Activated CD4-positive, alpha-beta T cell treated with anti-CD3 and anti-CD28 coated beads, Interleukin-2, Interleukin-4, amounts not matched to agents 100 ng/mL and 50 ng/mL, durations not matched to agents 16 hours and 8 hours (primary cell): ENCODE data around the gene CELF2.
A peak's percentile ranks its signal among the peaks of the same experiment; 100 is the strongest.
"Not testable (repeated sequence)": the region's sequence is repeated elsewhere in the genome, so short reads cannot be mapped to it uniquely, and the experiment has no call there.

Experiments used
- DNase-seq: peaks from one replicate; pipeline ENCODE4 v3.0.0-alpha.2; 2020; ENCODE audit warnings: low spot score

The CELF2 gene

GRCh38 chr10:11176746-11177145 is 159.1 kb downstream of the CELF2 start:
- DNase-seq: peak; percentile 87

- DNase-seq: no peak
Observed at GRCh38 chr10:11177381-11177780, 159.7 kb downstream of the CELF2 start.

DNA sequence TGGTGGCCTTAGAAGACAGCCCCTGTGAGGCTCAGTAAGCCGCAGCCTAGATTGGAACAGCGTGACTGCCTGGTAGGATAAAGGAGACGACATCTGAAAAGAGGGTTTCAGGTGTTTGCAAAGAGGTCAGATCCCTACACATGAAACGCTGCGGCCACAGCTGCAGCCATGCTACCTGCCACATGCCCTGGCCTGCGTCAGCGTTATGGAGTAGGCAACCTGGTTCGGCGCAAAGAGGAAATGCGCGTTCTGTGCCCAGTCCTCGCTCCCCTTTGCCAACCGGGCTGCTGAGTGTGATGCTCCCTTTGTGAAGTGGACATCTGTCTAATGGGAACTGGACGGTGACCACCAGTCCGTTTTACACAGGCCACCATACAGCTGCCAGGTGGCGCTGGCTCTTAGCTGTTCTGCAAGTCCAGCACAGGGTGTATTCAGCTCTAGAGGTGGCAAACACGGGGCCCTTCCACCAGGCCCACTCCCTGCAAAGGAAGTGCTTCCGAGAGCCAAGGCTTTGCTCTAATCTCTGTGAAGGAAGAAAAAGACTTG is 160.3 kb downstream of the CELF2 start:
- DNase-seq: peak; percentile 68

- peak; percentile 96 for DNase-seq
Observed at GRCh38 chr10:11178606-11179515, 161.2 kb downstream of the CELF2 start.

GRCh38 chr10:11179516-11180105 is 161.9 kb downstream of the CELF2 start:
- DNase-seq: no peak

DNA sequence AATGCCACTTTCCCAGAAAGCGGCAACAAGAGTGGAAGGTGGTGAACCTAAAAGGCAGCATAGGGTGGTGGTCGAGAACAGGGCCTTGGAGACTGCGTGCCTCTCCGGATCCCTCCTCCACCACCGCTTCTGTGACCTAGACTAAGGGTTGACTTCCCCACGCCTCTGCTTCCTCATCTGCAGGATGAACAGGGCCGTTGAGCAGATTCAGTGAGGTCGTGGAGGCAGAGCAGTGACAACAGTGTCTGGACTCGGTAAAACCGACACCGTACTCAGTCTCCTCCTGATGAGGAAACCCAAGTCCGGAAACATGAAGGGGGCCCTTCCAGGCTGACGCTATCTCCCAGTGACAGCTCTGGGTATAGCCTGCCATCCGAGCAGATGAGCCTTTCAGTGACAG is 162.6 kb downstream of the CELF2 start:
- DNase-seq: peak; percentile 90

DNA sequence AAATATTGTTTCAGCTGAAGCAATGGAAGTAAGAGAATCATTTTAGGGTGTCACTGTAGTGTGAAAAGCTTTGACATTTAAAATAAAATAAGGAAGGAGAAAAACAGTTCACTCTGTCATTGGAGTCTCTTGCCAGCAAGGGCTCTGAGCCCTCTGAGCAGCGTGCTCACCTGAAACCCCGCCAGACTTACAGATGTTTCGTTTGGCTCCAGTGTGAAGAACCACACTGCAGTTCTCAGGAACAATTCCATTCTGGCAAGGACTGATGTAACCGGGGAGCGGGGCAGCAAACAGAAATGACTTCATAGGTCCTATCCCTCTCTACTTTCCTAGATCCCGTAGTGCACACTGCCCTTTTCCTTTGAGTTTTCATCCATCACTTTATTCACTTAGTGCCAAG is 164.3 kb downstream of the CELF2 start:
- no peak for DNase-seq

- peak; percentile 52 for DNase-seq
Observed at GRCh38 chr10:11183015-11183414, 165.3 kb downstream of the CELF2 start.

- no peak for DNase-seq
Observed at GRCh38 chr10:11184093-11184492, 166.4 kb downstream of the CELF2 start.

GRCh38 chr10:11185128-11185665 is 167.5 kb downstream of the CELF2 start:
- DNase-seq: not testable (repeated sequence)

DNA sequence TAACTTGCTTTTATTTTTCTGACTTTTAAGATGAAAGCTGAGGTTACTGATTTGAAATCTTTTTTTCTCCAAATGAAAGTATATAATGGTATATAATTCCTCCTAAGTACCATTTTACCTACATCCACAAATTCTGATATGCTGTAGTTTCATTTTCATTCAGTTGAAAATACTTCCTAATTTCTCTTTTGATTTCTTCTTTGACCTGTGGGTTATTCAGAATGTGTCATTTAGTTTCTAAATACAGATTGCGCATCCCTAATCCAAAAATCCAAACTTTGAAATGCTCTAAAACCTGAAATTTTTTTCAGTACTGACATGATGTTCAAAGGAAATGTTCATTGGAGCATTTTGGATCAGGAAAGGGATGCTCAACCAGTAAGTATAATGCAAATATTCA is 168.7 kb downstream of the CELF2 start:
- DNase-seq: no peak

GRCh38 chr10:11189582-11190376 is 172.1 kb downstream of the CELF2 start:
- DNase-seq: no peak

DNA sequence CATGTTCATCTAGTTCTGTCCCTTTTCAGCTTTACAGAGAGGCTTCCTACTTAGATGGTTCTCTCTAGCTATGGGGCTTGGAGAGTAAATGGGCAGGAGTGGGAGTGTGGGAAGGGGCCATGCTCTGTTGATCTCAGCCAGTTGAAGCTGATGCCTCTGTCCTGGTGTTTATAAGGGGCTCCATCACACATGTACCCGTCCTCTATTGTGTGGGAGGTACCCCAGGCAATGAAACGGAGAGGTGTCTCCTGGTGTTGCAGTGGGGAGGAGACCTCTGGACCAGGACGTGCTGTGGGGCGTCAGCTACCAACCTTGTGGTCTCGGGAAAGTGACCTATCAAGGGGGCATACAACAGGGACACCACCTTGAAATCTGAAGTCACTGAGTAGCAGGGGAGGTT is 173.5 kb downstream of the CELF2 start:
- no peak for DNase-seq

- DNase-seq: no peak
Observed at GRCh38 chr10:11191678-11192077, 174.0 kb downstream of the CELF2 start.

DNA sequence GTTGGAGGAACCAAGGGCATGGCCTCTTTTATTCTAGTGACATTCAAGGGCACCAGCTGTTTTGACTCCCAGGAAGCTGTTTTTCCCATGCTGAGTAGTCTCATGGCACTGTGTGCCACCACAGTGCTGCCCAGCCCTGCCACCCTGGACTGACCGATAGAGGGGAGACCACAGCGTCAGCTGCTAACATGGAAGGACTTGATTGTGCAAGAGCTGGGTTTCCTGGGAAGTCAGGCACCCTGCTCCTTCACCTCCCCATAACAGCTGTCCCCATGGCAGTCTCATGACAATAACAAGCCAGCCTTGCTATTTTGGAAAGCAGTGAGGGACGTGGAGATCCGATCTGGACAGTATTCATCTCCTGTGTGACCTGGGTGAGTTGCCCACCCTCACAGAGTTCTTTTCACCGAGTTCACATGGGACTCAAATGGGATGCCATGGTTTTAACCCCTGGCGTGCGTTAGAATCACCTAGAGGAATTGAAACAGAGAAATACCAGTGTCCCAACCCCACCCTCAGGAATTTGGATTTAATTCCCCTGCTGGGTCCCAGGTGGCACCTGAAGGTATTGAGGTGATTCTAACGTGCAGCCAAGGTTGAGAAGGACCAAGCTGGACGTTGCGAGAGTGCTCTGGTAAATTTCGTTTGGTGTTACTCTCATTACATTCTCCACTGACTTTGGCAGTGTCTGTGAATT is 174.8 kb downstream of the CELF2 start:
- no peak for DNase-seq

DNA sequence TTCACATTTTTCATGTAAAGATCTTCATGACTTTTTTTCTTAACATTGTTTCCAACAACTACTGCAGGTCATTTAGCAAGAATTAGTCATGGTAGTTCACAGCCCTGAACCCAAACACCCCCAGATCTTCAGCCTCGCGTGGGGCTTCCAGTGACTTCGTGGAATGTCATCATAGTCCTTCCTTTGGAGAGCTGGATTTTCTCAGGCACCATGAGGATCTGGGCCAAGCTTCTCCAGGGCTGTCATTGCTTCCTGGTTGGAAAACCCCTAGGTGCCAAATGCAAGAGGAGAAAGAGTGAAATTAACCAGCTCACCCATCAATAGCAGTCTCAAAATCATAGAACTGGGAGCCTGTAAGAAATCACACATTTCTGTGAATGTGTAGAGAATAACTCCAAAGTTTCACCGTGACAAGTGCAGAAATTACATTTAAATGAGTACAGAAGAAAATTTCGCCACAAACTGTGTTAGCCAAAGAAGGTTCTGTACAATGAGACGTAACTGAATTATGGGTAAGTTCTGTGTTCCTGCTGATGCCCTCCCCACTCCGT is 175.4 kb downstream of the CELF2 start:
- DNase-seq: no peak

DNA sequence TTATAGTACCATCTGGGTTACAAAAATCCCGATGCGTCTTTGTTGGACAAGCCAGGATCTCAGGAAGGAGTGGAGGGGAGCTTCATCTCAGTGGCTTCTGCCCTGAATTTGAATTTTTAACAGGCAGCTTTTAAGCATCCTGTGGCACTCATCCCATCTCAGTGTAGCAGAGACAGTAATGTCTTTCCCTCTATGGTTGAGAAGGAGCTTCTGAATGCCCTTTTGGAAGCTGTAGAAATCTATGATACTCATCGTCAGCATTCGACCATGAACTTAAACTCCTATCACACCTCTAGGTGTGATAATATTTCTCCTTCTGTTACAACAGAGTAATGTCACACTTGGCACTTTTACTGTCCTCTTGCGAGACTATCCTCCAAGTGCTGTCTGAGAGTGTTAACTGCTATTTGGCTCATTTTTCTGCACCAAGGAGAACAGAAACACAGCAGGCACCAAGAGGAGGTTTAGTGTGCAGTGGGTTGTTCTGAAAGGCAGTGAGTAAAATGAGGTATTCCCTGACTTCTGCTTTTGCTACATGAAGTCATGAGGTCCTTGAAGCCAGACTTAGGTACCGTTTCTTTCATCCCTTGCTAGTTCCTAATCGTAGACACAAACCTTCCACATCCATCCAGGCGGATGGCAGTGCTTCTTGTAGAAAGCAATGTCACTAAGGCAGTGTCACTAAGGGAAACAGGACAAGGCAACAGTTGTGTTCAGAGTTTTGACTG is 177.4 kb downstream of the CELF2 start:
- no peak for DNase-seq

GRCh38 chr10:11195623-11196022 is 178.0 kb downstream of the CELF2 start:
- DNase-seq: no peak

DNA sequence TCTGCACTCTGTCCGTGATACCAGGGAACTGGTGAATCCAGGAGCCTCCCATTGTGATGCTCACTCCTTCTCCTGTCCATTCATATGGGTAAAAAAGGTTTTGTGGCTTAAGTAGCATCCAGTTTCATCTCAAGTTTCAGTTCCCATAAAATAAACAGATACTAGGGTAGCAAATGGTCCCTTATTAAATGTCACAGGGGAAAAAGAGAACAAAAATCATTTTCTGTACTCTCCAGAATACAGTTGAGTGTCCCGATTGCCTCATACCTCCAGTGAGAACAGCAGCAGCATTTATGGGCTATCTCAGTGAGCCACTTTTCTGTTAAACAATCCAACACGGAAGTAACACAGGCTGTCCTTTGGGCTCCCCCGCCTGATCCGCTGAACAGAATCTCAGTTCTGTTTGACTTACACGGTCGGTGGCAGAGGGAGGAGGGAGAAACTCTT is 179.6 kb downstream of the CELF2 start:
- no peak for DNase-seq

DNA sequence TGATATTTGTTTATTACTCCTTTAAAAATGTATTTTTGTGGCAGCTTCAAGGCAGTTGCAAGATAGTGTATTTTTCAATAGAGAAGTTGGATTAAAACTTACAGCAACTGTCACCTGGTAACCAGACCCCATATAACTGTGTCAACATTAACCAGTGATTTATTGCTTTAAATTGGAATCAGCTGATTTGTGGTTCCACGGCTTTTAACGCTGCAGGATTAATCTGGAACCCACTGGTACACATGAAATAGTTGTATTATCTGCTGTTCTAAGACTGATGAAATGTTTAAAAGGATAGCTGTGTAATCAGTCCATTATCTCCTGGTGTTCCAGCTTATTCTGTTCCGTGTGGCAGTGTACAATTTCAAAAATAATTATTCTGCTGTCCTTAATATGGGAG is 180.2 kb downstream of the CELF2 start:
- no peak for DNase-seq
